ENCODE data around the gene ZFP57. TPM values are rescaled to one million over a fixed set of nuclear protein-coding genes. Genes with fewer than 3 reads are reported as not detected.

ZFP57 gene
- polyA plus RNA-seq, 2 donors, result 0.06 to 1.3 TPM

- no peaks in the 10 kb centered on the region for H3K9me3 ChIP-seq (ENCODE audit: control insufficient read depth in 2 of 2, insufficient read depth in 1 of 2, low read depth in 1 of 2, low read length in 1 of 2)
- 6 to 10% methylated on average over 70 to 76 of the region's 76 CpGs for WGBS, 2 donors
- H3K4me1 ChIP-seq (ENCODE audit: control insufficient read depth in 2 of 2, insufficient read depth in 2 of 2, low read length in 1 of 2), result peaks cover 0 to 10% of the 10 kb centered on the region in 2 donors
- H3K27me3 ChIP-seq (ENCODE audit: control insufficient read depth in 1 of 2, insufficient read depth in 2 of 2, low read length in 2 of 2), result no peaks in the 10 kb centered on the region
- H3K4me3 ChIP-seq (ENCODE audit: low read depth in 1 of 2, low read length in 2 of 2), result peak overlapping the region; percentile 71 to 78
- H3K27ac ChIP-seq (ENCODE audit: low read depth in 2 of 2, low read length in 1 of 2), result peak overlapping the region; percentile 79 to 85
- H3K36me3 ChIP-seq (ENCODE audit: control insufficient read depth in 2 of 2, insufficient read depth in 2 of 2, low read length in 1 of 2), result peaks cover 0 to 5% of the 10 kb centered on the region in 2 donors
These were observed 43.0 kb upstream of the ZFP57 start for GRCh38 chr6:29723666-29724588.

- Histone ChIP-seq H3K27me3 (ENCODE audit: control insufficient read depth in 1 of 2, insufficient read depth in 2 of 2, low read length in 2 of 2) (no peaks in the 10 kb centered on the region), H3K9me3 (ENCODE audit: control insufficient read depth in 2 of 2, insufficient read depth in 1 of 2, low read depth in 1 of 2, low read length in 1 of 2) (no peaks in the 10 kb centered on the region), H3K4me1 (ENCODE audit: control insufficient read depth in 2 of 2, insufficient read depth in 2 of 2, low read length in 1 of 2) (peaks cover 0 to 10% of the 10 kb centered on the region in 2 donors), H3K36me3 (ENCODE audit: control insufficient read depth in 2 of 2, insufficient read depth in 2 of 2, low read length in 1 of 2) (peaks cover 0 to 5% of the 10 kb centered on the region in 2 donors), H3K4me3 (ENCODE audit: low read depth in 1 of 2, low read length in 2 of 2) (peak within 1 kb of the TSS; percentile 71 to 78), H3K27ac (ENCODE audit: low read depth in 2 of 2, low read length in 1 of 2) (peak within 1 kb of the TSS; percentile 79 to 85)
- 0% methylated on average over 26 of the region's 26 CpGs for WGBS, 2 donors
These were observed 42.3 kb upstream of the ZFP57 start, which contains the start of gene HLA-F for GRCh38 chr6:29723262-29723665. TSS of gene HLA-F (plus strand) at chr6:29723434. CDS start at chr6:29723464, 30 bp downstream.

DNA sequence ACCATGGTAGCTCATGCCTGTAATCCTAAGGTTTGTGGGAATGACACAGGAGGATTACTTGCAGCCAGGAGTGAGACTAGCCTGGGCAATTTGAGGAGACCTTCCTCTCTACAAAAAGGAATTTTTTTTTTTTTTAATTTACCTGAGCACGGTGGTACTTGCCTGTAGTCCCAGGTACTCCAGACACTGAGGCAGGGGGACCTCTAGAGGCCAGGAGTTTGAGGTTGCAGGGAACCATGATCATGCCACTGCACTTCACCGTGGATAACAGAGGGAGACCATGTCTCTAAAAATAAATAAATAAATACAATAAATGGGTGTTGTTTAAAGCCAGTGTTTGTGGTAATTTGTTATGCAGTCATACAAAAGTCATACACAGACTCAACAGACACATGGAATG lies 39.9 kb upstream of the ZFP57 start:
- Histone ChIP-seq H3K4me1 (ENCODE audit: control insufficient read depth in 2 of 2, insufficient read depth in 2 of 2, low read length in 1 of 2) (peaks cover 0 to 10% of the 10 kb centered on the region in 2 donors), H3K27me3 (ENCODE audit: control insufficient read depth in 1 of 2, insufficient read depth in 2 of 2, low read length in 2 of 2) (no peaks in the 10 kb centered on the region), H3K9me3 (ENCODE audit: control insufficient read depth in 2 of 2, insufficient read depth in 1 of 2, low read depth in 1 of 2, low read length in 1 of 2) (no peaks in the 10 kb centered on the region), H3K4me3 (ENCODE audit: low read depth in 1 of 2, low read length in 2 of 2) (no peak overlapping the region), H3K36me3 (ENCODE audit: control insufficient read depth in 2 of 2, insufficient read depth in 2 of 2, low read length in 1 of 2) (no peaks in the 10 kb centered on the region), H3K27ac (ENCODE audit: low read depth in 2 of 2, low read length in 1 of 2) (no peak overlapping the region)
- WGBS, 2 donors, result 25 to 30% methylated on average over 2 of the region's 2 CpGs

GRCh38 chr6:29710281-29710941 lies 29.5 kb upstream of the ZFP57 start:
- Histone ChIP-seq H3K27ac (ENCODE audit: low read depth in 2 of 2, low read length in 1 of 2) (no peak overlapping the region), H3K9me3 (ENCODE audit: control insufficient read depth in 2 of 2, insufficient read depth in 1 of 2, low read depth in 1 of 2, low read length in 1 of 2) (no peaks in the 10 kb centered on the region)
- 78 to 85% methylated on average over 8 of the region's 8 CpGs for WGBS, 2 donors

DNA sequence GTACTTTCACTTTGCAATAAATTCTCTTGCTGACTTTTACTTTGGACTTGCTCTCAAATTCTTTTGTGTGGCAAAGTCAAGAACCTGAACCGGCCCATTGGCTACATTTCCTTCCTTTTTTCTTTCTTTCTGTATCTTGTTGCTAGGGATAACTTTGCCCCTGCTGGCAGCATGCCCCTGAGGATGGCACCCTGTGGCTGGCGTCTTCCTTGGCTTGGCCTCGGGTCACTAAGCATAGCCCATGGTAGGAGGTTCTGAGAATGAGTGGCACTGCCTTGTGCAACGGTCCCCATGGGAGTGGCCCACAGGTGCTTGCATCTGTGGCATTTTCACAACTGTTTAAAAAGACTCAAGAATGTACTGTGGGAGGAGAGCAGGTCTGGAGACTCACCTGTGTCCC lies 28.2 kb upstream of the ZFP57 start:
- H3K4me3 ChIP-seq (ENCODE audit: low read depth in 1 of 2, low read length in 2 of 2), result no peak overlapping the region
- peaks cover 0 to 2% of the 10 kb centered on the region in 2 donors for H3K27me3 ChIP-seq (ENCODE audit: control insufficient read depth in 1 of 2, insufficient read depth in 2 of 2, low read length in 2 of 2)
- H3K27ac ChIP-seq (ENCODE audit: low read depth in 2 of 2, low read length in 1 of 2), result peak overlapping the region; percentile 44 to 47
- H3K9me3 ChIP-seq (ENCODE audit: control insufficient read depth in 2 of 2, insufficient read depth in 1 of 2, low read depth in 1 of 2, low read length in 1 of 2), result no peaks in the 10 kb centered on the region
- 30 to 38% methylated on average over 4 of the region's 4 CpGs for WGBS, 2 donors
- no peaks in the 10 kb centered on the region for H3K36me3 ChIP-seq (ENCODE audit: control insufficient read depth in 2 of 2, insufficient read depth in 2 of 2, low read length in 1 of 2)
- H3K4me1 ChIP-seq (ENCODE audit: control insufficient read depth in 2 of 2, insufficient read depth in 2 of 2, low read length in 1 of 2), result peaks cover 0 to 4% of the 10 kb centered on the region in 2 donors

More at GRCh38 chr6:29710281-29710941, 29.5 kb upstream of the ZFP57 start:
- Histone ChIP-seq H3K27me3 (ENCODE audit: control insufficient read depth in 1 of 2, insufficient read depth in 2 of 2, low read length in 2 of 2) (no peaks in the 10 kb centered on the region), H3K36me3 (ENCODE audit: control insufficient read depth in 2 of 2, insufficient read depth in 2 of 2, low read length in 1 of 2) (no peaks in the 10 kb centered on the region), H3K4me3 (ENCODE audit: low read depth in 1 of 2, low read length in 2 of 2) (no peak overlapping the region), H3K4me1 (ENCODE audit: control insufficient read depth in 2 of 2, insufficient read depth in 2 of 2, low read length in 1 of 2) (peaks cover 0 to 4% of the 10 kb centered on the region in 2 donors)

DNA sequence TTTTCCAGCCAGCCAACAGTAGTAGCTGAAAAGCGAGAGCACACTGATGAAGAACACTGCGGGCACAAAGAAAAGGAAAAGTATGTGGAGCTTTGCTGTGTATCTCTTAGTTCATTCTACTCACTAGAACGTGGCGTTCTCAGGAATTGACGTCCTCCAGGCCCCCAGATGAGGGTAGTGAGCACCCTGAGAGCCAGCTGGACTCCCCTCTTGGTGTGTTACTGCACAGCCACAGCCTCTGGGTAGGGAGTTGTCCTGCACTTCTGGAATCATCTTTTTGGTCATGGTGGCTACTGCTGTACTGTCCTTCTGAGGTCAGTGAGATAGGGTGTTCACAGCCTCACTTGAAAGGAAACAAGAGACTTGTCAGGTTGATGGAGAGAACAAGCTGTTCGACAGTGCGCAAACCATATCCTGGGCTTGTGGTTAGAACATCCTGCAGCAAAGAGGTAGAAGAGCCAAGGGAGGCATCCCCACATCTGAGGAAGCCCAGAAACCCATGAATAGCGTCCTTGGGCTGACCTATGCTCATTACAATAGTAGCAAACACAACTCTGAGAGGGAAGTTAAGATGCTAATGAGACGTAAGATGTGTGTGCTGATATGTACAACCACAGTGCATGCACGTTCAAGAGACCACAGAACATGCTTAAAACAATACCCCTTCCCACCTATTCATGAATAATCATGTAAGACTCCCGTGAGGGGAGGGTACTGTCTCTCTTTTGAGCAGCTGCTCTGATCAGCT lies 27.7 kb upstream of the ZFP57 start:
- Histone ChIP-seq H3K27me3 (ENCODE audit: control insufficient read depth in 1 of 2, insufficient read depth in 2 of 2, low read length in 2 of 2) (peaks cover 0 to 3% of the 10 kb centered on the region in 2 donors), H3K36me3 (ENCODE audit: control insufficient read depth in 2 of 2, insufficient read depth in 2 of 2, low read length in 1 of 2) (no peaks in the 10 kb centered on the region), H3K4me3 (ENCODE audit: low read depth in 1 of 2, low read length in 2 of 2) (no peak overlapping the region), H3K27ac (ENCODE audit: low read depth in 2 of 2, low read length in 1 of 2) (peak overlapping the region in 1 of 2 donors; percentile 20), H3K4me1 (ENCODE audit: control insufficient read depth in 2 of 2, insufficient read depth in 2 of 2, low read length in 1 of 2) (peaks cover 0 to 4% of the 10 kb centered on the region in 2 donors), H3K9me3 (ENCODE audit: control insufficient read depth in 2 of 2, insufficient read depth in 1 of 2, low read depth in 1 of 2, low read length in 1 of 2) (no peaks in the 10 kb centered on the region)
- WGBS, 2 donors, result 60 to 68% methylated on average over 11 of the region's 11 CpGs

- Histone ChIP-seq H3K4me3 (ENCODE audit: low read depth in 1 of 2, low read length in 2 of 2) (no peak overlapping the region), H3K27me3 (ENCODE audit: control insufficient read depth in 1 of 2, insufficient read depth in 2 of 2, low read length in 2 of 2) (peaks cover 0 to 3% of the 10 kb centered on the region in 2 donors), H3K9me3 (ENCODE audit: control insufficient read depth in 2 of 2, insufficient read depth in 1 of 2, low read depth in 1 of 2, low read length in 1 of 2) (no peaks in the 10 kb centered on the region), H3K27ac (ENCODE audit: low read depth in 2 of 2, low read length in 1 of 2) (no peak overlapping the region), H3K4me1 (ENCODE audit: control insufficient read depth in 2 of 2, insufficient read depth in 2 of 2, low read length in 1 of 2) (peaks cover 0 to 4% of the 10 kb centered on the region in 2 donors), H3K36me3 (ENCODE audit: control insufficient read depth in 2 of 2, insufficient read depth in 2 of 2, low read length in 1 of 2) (no peaks in the 10 kb centered on the region)
- 36% methylated on average over 10 of the region's 10 CpGs for WGBS, 2 donors
These were observed 24.7 kb upstream of the ZFP57 start for GRCh38 chr6:29705389-29706231.

- Histone ChIP-seq H3K9me3 (ENCODE audit: control insufficient read depth in 2 of 2, insufficient read depth in 1 of 2, low read depth in 1 of 2, low read length in 1 of 2) (no peaks in the 10 kb centered on the region), H3K36me3 (ENCODE audit: control insufficient read depth in 2 of 2, insufficient read depth in 2 of 2, low read length in 1 of 2) (no peaks in the 10 kb centered on the region), H3K4me3 (ENCODE audit: low read depth in 1 of 2, low read length in 2 of 2) (no peak overlapping the region), H3K27ac (ENCODE audit: low read depth in 2 of 2, low read length in 1 of 2) (no peak overlapping the region), H3K4me1 (ENCODE audit: control insufficient read depth in 2 of 2, insufficient read depth in 2 of 2, low read length in 1 of 2) (no peaks in the 10 kb centered on the region), H3K27me3 (ENCODE audit: control insufficient read depth in 1 of 2, insufficient read depth in 2 of 2, low read length in 2 of 2) (peaks cover 0 to 3% of the 10 kb centered on the region in 2 donors)
- 20 to 26% methylated on average over 17 of the region's 17 CpGs for WGBS, 2 donors
These were observed 21.7 kb upstream of the ZFP57 start for GRCh38 chr6:29702519-29703103.
